Stimulated activated CD4-positive, alpha-beta T cell treated with anti-CD3 and anti-CD28 coated beads, Interleukin-12 subunit alpha, Interleukin-12 subunit beta, amount 100 ng/mL, for 4 hours (primary cell): Measurements from ENCODE around the gene CNTD1.

Source experiments
- DNase-seq: peaks from one replicate; pipeline ENCODE4 v3.0.0-alpha.2; 2020

Gene CNTD1

DNA sequence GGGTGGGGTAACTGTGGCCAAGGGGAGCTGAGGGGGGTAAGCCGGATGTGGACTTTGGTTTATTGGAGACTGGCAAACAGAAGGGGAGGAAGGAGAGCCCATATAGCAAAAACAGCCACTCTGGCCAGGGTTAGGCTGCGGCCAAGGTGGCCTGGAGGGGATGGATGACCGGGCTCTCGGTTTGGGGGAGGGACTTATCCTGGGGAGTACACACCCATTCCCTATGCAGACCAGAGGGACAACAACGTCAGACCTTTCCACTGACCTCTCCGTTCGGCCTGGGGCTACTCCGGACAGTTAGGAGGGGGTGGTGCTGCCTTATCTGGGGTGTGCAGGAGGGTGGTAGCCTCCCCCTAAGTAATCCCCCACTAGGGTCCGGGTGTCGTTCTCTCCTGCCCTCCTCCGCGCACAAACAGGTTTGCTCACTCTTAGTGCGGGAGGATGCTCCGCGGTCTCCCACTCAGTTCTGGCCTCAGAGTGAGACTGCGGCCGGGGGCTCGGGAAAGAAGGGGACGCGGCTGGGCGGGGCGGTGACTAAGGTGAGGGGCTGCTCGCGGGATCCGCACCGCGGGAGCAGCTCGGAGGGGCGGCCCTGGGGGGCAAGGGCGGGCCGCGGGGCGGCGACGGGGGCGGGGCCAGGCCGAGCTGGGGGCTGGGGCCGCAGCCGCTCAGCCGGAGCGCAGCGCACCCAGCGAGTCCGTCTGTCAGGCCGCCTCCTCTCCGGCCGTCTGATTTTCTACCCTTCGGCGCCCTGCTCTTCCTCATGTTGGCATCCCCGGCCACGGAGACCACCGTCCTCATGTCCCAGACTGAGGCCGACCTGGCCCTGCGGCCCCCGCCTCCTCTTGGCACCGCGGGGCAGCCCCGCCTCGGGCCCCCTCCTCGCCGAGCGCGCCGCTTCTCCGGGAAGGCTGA, 18.5 kb upstream of the CNTD1 start, which contains the start of gene WNK4:
Gene WNK4 (plus strand): TSS at position 675 of the 915 bp plus-strand sequence. CDS start 89 bp downstream, at position 764.
- DNase-seq = no peak

DNA sequence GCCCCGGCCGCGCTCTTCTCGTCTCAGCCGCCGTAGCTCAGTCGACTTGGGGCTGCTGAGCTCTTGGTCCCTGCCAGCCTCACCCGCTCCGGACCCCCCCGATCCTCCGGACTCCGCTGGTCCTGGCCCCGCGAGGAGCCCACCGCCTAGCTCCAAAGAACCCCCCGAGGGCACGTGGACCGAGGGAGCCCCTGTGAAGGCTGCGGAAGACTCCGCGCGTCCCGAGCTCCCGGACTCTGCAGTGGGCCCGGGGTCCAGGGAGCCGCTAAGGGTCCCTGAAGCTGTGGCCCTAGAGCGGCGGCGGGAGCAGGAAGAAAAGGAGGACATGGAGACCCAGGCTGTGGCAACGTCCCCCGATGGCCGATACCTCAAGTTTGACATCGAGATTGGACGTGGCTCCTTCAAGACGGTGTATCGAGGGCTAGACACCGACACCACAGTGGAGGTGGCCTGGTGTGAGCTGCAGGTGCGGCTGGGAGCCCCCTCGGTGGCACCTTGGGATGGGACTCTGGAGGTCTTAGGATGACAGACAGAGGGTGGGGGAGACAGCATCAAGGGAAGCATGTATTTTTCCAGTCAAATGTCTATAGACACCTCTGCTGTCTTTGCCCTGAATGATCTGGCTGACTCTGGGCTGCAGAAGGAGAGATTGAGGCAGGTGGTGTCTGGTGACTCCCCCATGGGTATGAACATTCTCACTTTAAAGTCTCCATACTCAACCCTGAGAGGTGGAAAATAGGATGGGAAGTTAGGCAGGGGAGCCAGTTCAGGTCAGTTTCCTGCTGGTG, 17.6 kb upstream of the CNTD1 start:
- no peak for DNase-seq

DNA sequence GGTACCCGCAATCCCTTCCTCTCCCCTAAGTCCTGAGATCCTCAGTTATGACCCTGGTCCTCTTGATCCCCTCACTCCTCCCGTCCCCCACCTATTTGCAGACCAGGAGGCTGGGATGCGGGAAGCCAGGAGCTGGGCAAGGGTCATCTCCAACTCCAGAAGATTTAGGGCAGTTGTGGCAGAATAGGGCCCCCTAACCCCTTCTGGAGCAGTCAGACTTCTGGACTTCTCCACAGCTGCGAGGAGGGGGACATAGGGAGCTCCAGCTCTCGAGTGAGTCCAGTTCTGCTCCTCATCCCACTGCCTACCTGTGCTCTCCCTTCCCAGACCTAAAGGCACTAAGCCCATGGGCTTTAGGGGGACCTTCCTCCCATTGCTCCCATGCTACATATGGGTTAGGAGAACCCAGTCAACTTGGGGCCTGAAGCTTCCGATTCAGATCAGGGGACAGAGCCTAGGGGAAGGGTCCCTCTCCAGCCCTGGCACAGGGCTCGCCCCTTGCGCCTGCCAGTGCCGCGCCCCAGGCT, 17.0 kb upstream of the CNTD1 start:
- no peak for DNase-seq

DNA sequence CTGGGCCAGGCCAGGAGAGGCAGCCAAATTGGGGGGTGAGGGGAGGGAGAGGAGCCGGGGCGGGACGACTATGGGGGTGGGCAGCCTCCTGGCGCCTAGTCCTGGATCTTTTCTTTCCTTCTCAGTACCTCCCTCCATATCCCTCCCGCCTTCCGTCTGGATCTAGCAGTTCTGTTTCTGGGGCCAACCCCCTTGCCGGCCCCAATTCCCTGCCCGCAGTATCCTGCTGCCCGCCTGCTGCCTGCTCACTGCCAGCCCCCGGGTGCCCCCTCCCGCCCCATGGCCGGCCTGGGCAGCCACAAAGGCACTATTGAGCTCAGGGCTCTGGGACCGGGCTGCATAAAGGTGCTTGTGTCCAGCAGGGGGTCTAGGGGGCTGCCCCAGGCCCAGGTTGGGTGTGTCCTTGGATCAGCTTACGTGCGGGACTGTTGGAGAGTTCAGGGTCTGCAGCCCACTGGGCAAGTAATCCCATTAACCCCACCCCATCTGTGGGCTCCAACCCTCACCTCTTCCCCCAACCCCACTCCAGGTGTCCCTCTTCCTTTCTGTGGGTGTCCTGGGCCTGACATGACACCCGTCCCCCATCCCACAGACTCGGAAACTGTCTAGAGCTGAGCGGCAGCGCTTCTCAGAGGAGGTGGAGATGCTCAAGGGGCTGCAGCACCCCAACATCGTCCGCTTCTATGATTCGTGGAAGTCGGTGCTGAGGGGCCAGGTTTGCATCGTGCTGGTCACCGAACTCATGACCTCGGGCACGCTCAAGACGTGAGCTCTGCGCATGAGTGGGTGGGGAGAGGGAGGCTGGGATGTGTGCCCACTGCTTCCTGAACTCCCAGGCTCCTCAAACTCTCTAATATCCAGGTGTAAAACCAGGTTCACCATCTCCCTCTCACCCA, 16.2 kb upstream of the CNTD1 start:
- no peak for DNase-seq

DNA sequence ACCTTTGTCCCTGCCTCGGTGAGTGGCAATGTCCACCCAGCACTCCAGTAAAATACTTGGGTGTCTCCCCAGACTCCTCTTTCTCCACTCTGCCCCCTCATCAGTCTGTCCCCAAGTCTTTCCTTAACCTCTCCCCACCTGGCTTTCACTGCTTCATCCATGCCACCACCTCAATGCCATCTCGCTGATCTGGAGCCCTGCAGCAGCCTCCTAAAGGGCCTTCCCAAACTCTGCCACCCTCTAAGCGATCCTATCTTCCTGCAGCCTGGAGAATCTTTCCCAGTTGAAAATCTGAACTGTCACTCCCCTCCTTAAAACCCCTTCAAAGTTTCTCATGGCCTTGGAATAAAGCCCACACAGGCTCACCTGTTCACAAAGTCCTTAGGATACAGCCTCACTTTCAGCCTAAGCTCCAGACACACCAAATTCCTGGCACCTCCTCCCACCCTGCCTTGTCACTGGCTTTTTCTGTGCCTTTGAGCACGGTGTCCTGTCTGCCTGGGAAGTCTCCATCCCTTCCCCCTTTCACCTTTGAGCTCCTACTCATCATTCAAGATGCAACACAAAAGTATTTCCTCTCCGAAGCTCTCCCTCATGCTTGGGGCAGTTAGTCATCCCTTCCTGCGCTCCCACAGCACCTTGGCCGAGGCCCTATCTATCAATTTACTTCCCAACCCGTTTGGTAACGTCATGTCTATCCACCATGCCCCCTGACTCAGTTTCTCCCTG, 15.4 kb upstream of the CNTD1 start:
- no peak for DNase-seq

DNA sequence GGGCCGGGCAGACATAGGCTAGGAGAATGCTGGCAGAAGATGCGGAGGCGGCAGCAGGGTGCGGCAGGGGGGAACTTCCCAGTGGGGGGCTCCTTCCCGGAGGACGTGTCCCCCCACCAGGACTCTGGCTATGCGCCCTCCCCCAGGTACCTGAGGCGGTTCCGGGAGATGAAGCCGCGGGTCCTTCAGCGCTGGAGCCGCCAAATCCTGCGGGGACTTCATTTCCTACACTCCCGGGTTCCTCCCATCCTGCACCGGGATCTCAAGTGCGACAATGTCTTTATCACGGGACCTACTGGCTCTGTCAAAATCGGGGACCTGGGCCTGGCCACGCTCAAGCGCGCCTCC, 14.9 kb upstream of the CNTD1 start:
- DNase-seq = no peak

DNA sequence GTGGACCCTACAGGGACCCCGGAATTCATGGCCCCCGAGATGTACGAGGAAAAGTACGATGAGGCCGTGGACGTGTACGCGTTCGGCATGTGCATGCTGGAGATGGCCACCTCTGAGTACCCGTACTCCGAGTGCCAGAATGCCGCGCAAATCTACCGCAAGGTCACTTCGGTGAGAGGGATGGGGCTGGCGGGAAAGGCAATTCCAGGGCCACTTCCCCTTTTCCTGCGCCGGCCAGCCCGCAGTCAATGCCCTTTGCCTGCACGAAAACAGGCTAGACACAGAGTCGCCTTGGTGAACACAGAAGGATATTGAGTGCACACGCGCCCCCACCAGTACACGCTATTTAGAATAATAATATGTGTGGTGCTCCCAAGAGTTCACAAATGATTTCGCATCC, 14.3 kb upstream of the CNTD1 start:
- DNase-seq = no peak

DNA sequence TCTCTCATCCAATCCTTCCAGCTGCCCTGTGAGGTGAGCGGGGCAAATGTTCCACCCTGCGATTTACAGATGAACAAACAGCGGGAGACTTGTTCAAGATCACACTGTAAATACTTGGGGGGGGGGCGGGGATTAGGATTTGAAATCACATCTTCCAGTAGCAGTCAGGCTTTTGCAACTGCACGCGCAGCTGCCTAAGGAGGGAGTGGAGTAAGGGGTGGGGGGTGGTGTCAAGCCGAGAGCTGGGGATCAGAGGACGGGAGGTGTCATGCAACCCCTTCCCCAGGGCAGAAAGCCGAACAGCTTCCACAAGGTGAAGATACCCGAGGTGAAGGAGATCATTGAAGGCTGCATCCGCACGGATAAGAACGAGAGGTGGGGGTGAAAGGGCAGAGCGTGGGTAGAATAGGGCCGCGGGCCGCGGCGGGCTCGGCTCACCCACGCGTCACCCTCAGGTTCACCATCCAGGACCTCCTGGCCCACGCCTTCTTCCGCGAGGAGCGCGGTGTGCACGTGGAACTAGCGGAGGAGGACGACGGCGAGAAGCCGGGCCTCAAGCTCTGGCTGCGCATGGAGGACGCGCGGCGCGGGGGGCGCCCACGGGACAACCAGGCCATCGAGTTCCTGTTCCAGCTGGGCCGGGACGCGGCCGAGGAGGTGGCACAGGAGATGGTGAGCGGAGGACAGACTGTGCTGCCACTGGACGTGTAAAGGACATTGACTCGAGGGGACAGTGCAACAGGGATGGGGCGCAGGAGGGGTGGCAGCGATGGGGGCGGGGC, 13.7 kb upstream of the CNTD1 start:
- DNase-seq = no peak

DNA sequence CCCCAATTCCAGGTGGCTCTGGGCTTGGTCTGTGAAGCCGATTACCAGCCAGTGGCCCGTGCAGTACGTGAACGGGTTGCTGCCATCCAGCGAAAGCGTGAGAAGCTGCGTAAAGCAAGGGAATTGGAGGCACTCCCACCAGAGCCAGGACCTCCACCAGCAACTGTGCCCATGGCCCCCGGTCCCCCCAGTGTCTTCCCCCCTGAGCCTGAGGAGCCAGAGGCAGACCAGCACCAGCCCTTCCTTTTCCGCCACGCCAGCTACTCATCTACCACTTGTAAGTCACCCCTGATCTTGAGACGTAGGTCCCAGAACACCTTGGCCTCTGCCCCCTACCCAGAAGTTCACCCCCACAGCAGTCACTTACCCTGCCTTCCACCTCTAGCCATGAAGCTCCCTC, 11.4 kb upstream of the CNTD1 start:
- DNase-seq = no peak

DNA sequence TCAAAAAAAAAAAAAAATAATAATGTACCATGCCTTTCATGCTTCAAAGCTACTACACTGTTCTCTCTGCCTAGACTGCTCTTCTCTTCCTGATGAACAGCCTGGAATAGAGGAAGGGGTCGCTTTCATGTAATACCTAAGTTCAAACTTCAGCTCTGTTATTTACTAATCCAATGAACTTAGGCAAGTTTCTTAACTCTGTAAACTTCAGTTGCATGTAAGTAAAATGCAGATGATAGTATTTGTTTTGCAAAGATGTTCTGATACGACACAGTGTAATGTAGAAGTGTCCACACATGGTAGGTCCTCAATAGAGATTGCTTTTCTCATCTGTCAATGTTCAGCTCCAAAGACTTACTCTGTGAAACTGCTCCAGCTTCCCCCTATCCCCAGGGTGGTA, 6.7 kb upstream of the CNTD1 start:
- no peak for DNase-seq

DNA sequence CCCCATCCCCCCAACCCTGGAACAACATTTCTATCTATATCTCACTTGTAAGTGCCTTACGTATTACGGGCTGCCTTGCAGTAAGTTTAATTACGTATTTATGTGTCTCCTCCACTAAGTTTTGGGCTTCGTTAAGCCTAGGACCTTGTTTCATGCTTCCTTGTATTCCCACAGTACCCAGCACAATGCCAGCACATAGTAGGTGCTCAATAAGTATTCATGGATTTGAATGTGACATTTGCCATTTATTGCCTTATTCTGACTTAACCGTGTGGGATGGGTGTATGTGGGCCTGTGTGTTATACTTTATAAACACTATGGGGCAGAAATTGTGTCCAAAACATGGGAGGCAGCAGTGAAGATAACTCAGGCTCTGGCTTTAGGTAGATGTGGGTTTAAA, 6.1 kb upstream of the CNTD1 start:
- DNase-seq = no peak

DNA sequence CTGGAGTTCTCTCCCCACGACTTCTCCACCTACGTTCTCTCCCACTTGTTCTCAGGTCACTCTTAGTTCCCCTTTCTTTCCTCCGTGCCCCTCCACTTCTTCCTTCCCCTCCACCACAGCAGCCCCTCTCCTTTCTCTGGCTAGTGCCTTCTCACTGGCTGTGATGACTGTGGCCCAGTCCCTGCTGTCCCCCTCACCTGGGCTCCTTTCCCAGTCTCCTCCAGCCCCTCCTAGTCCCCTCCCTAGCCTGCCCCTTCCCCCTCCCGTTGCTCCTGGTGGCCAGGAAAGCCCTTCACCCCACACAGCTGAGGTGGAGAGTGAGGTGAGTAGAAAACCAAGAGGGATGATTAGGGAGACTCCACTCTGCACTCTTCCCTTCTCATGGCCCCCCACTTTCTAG, 3.6 kb upstream of the CNTD1 start:
- no peak for DNase-seq

DNA sequence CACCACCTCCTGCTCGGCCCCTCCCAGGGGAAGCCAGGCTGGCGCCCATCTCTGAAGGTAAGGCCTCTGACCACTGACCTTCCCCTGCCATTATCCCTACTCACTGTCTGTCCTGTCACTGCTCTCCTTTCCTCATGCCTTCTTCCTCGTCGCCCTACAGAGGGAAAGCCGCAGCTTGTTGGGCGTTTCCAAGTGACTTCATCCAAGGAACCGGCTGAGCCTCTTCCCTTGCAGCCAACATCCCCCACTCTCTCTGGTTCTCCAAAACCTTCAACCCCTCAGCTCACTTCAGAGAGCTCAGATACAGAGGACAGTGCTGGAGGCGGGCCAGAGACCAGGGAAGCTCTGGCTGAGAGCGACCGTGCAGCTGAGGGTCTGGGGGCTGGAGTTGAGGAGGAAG, 3.2 kb upstream of the CNTD1 start:
- DNase-seq = no peak

DNA sequence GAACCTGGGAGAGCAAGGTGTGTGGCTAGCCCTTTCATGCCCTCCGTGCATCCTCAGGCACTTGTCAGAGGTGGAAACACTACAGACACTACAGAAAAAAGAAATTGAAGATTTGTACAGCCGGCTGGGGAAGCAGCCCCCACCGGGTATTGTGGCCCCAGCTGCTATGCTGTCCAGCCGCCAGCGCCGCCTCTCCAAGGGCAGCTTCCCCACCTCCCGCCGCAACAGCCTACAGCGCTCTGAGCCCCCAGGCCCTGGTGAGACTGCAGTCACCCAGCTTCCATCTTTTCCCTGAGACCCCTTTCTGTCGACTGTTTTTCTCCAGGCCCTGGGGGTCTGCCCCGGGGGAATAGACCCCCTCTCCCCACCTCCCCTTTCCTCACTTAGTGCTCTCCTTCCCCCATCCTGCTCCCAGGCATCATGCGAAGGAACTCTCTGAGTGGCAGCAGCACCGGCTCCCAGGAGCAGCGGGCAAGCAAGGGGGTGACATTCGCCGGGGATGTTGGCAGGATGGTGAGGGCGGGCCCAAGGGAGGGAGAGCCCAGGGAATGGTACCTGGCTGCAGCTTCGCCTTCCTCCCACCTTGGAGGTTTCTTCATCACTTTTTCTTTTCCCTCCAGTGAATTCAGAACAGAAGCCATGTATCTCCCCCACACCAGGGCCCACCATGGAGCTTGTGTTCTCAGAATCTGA, 2.4 kb upstream of the CNTD1 start:
- no peak for DNase-seq

DNA sequence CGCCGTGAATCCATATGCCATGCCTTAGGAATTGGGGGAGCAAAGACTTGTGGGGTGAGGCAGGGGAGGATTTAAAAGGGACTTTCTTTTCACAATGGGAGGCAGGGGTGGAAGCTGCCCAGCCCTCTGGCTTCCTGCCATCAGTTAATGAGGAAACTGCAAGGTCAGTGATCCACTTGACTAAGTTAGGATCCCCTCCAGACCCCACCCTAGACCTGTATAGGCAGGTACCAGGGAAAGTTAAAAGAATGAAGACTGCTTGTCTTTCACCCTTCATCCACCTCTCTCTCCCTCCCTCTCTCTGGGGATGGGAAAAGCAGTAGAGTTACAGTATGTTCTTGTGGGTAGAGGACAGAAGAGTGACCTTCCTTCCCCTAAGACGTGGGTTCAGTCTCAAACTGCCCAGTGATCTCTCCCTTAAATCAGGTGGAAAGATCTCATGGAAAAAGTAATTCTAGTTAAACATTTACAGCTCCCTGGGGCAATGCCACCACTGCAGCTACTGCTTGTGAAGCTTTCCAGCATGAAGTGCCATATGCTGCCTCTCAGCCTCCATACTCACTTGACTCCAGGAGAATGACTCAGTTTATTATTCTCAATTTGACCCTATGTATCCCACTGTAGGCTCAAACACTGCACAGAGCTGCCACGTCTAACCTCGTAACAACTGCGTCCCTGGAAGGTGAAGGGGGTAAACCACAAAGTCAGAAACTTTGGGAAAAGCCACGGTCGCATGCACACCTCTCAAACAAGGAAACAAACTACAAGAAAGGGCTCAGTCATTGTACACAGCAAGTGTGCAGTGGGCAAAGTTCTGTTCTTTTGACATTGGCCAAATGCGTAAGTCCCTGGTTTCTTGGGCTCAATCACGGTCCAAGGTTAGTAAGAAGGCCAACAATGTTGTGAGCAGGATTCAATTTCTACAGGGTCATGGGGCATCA, 1.3 kb upstream of the CNTD1 start:
- no peak for DNase-seq

DNA sequence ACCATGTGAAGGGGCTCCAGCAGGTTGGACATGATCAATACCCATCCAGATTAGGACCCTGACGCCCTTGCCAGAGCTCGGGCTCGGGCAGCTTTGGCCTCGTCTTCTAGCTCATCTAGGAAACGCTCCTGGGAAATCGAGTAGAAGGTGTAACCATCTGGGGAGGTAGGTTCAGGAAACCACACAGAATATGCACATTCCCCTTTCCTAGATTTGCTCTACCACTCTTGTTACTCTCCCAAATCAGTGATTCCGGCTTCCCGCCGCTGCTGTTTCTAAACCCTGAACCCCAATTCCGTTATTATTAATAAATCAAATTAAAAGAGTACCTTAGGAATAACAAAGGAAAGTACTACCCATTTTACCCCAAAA, 664 bp upstream of the CNTD1 start:
- DNase-seq = no peak

DNA sequence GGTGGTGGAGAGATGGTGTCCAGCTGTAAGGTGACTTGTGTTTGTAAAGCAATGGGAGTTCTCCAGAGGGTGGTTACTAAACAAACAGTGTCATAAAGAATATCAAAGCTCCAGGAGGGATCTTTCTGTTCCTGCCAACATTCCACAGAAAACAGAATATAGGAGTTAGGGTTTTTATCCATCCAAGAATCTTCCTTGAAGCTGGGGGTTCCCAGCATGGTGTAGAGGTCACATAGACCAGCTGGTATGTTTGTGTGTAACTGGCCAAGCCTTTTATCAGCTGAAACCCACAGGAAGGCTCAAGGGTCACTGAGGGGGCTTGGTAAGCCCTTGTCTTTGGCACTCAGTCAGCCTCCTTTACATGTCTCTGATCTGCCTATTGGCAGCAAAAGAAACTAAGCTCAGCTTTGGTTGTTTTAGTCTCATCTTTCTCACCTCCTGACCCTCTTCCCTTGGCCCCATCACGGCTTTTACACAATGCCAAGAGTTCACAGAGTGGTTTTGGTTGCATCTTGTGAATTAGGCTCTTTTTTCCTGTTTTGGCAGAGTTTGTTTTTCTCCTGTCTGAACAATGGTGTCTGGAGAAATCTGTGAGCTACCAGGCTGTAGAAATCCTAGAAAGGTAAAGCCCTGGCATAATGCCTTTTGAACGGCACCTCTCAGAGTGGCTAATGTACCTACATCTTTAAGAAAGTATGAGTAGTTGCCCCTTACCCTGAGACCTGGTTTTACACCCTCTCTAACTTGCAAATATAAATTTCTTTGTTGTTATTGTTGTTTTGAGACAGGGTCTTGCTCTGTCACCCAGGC, 4.6 kb downstream of the CNTD1 start:
- DNase-seq = no peak

DNA sequence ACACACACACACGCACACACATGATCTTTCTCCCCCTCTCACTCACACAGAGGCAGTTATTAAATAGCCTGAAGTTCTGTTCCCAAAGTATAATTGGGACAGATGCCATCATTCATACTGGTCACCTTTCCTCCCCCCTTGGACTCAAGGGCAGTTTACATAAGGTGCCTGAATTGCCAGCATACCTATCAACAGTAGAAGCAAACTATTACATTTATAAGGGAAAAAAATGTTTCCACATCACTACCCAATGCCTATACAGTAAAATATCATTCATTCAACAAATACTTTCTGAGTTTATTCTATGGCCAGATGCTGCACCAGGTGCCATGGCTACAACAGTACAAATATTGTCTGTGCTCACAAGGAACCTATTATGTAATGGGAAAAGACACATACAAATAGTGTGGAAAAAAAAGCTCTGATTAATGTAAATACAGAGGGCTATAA, 6.3 kb downstream of the CNTD1 start:
- DNase-seq = no peak

DNA sequence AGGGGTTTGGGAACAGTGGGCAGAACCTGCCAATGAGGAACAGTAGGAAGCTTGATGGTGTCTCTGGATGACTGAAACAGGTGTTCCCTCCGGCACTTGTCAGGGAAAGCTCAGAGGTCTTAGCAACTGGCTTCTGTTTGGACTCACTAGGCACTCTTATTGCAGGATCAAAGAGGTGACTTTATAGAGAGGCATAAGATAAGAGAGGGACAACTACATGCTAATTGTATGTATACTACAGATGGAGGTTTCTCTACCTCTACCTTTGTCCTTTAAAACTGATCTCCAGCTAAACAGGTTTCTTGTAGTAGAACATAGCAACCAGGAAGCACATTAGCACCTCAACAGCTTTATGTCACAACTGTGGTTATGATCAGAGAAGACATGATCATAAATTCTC, 7.6 kb downstream of the CNTD1 start:
- no peak for DNase-seq
